ENCODE results near the gene TRIM44. TPM values are rescaled to one million over a fixed set of nuclear protein-coding genes. Genes with fewer than 3 reads are reported as not detected.

TRIM44 gene
- total RNA-seq, 2 experiments from 2014 or later: 11.3 to 19.9 TPM

- CTCF ChIA-PET (ENCODE audit: unreplicated experiment): no interaction called here
- DNase-seq (ENCODE audit: low spot score): no peak
These were observed 20.6 kb upstream of the TRIM44 start for GRCh38 chr11:35641964-35642363.

DNA sequence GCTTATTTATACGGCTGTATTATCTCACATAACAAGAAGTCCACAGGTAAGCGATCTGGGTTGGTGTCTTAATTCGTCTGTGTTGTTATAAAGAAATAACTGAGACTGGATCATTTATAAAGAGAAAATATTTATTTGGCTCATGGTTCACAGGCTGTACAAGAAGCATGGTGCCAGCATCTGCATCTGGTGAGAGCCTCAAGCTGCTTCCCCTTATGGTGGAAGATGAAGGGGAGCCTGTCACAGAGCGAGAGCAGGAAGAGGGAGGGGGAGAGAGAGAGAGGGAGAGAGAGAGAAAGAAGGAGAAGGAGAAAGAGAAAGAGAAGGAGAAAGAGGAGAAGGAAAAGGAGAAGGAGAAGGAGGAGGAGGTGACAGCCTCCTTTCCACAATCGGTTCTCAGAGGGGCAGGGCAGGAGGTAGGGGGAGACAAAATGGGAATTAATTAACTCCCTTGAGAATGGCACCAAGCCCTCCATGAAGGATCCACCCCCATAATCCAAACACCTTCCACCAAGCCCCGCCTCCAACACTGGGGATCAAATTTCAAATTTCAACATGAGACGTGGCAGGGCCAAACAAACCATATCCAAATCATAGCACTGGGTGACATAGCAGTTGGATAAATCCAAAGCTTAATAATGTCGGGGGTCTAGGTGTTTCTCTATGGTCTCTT, 15.0 kb upstream of the TRIM44 start:
- POLR2A ChIA-PET: no interaction called here

More at GRCh38 chr11:35641964-35642363, 20.6 kb upstream of the TRIM44 start:
- H3K4me2 ChIP-seq (ENCODE audit: low read length): no peak overlapping the region
- intact Hi-C loops (cut with micrococcal nuclease; ENCODE audit: unreplicated experiment): no loop called here
- H3K36me3 ChIP-seq (ENCODE audit: insufficient read depth, low read length): no peaks in the 10 kb centered on the region
- no peaks in the 10 kb centered on the region for H3K79me2 ChIP-seq (ENCODE audit: insufficient read depth, low read depth, low read length)
- no peak overlapping the region for H3K4me3 ChIP-seq (ENCODE audit: low read depth, low read length, poor library complexity, severe bottlenecking)
- no TSS peak for BruUV-seq (replicated peaks)
- H2AFZ ChIP-seq (ENCODE audit: low read length): no peak overlapping the region
- no peaks in the 10 kb centered on the region for H3K9me2 ChIP-seq (ENCODE audit: insufficient read depth, low read length)
- no peak overlapping the region for H3K27ac ChIP-seq (ENCODE audit: low read depth, low read length, poor library complexity, severe bottlenecking)
- POLR2A ChIA-PET: no interaction called here
- TF ChIP-seq CTCF (conservative IDR thresholded peaks at IDR 0.05; ENCODE audit: low read length) (no peak), EZH2phosphoT487 (IDR thresholded peaks at IDR 0.05; ENCODE audit: borderline replicate concordance, low read depth, low read length) (no peak)
- H3K4me1 ChIP-seq (ENCODE audit: insufficient read depth, low read length, poor library complexity, severe bottlenecking): no peaks in the 10 kb centered on the region
- no peaks in the 10 kb centered on the region for H3K9me3 ChIP-seq (ENCODE audit: low read length)
- H4K20me1 ChIP-seq (ENCODE audit: insufficient read depth, low read length): no peaks in the 10 kb centered on the region

More for the DNA sequence above, 15.0 kb upstream of the TRIM44 start:
- Histone ChIP-seq H4K20me1 (ENCODE audit: insufficient read depth, low read length) (no peaks in the 10 kb centered on the region), H3K27ac (ENCODE audit: low read depth, low read length, poor library complexity, severe bottlenecking) (no peak overlapping the region), H3K9me3 (ENCODE audit: low read length) (no peaks in the 10 kb centered on the region), H3K4me3 (ENCODE audit: low read depth, low read length, poor library complexity, severe bottlenecking) (no peak overlapping the region), H3K4me2 (ENCODE audit: low read length) (no peak overlapping the region), H3K36me3 (ENCODE audit: insufficient read depth, low read length) (no peaks in the 10 kb centered on the region), H3K79me2 (ENCODE audit: insufficient read depth, low read depth, low read length) (no peaks in the 10 kb centered on the region), H3K4me1 (ENCODE audit: insufficient read depth, low read length, poor library complexity, severe bottlenecking) (no peaks in the 10 kb centered on the region), H2AFZ (ENCODE audit: low read length) (no peak overlapping the region), H3K9me2 (ENCODE audit: insufficient read depth, low read length) (no peaks in the 10 kb centered on the region)
- intact Hi-C loops (cut with micrococcal nuclease; ENCODE audit: unreplicated experiment): no loop called here
- BruUV-seq (replicated peaks): no TSS peak
- TF ChIP-seq CTCF (conservative IDR thresholded peaks at IDR 0.05; ENCODE audit: low read length) (no peak), EZH2phosphoT487 (IDR thresholded peaks at IDR 0.05; ENCODE audit: borderline replicate concordance, low read depth, low read length) (no peak)
- CTCF ChIA-PET (ENCODE audit: unreplicated experiment): no interaction called here
- no peak for DNase-seq (ENCODE audit: low spot score)
